Measurements from ENCODE around the gene TMEM125.

GRCh38 chr1:43299101-43299500, 29.3 kb downstream of the TMEM125 start:
- TF ChIP-seq POLR2A (IDR thresholded peaks at IDR 0.05; ENCODE audit: low read length), result no peak
- TF ChIP-seq GATA1 (IDR thresholded peaks at IDR 0.05; ENCODE audit: low read depth, low read length), result no peak
